Stimulated activated memory B cell treated with anti-CD40 and anti-IgM and Interleukin-4, amounts not matched to agents 10 μg/mL and 1 μg/mL and 100 μg/mL, for 72 hours (primary cell): ENCODE data around the gene PATL2.
"Not testable (repeated sequence)": the region's sequence is repeated elsewhere in the genome, so short reads cannot be mapped to it uniquely, and the experiment has no call there.

Experiments
- ATAC-seq: fragments of 150-1000 bp; cut with Tn5 transposase; 2 replicates; pipeline ENCODE4 v1.10.0; 2021
- H3K27ac Mint-ChIP-seq: one replicate; pipeline ENCODE4 v1.8.0; 2022; ENCODE audit warnings: mild to moderate bottlenecking, mixed read lengths
- H3K27me3 Mint-ChIP-seq: one replicate; pipeline ENCODE4 v1.8.0; 2022; ENCODE audit warnings: mixed read lengths
- H3K36me3 Mint-ChIP-seq: one replicate; pipeline ENCODE4 v1.8.0; 2022; ENCODE audit warnings: mixed read lengths
- H3K4me1 Mint-ChIP-seq: one replicate; pipeline ENCODE4 v1.8.0; 2022; ENCODE audit warnings: mixed read lengths
- H3K4me3 Mint-ChIP-seq: one replicate; pipeline ENCODE4 v1.8.0; 2022; ENCODE audit warnings: mild to moderate bottlenecking, moderate library complexity, mixed read lengths
- H3K9me3 Mint-ChIP-seq: one replicate; pipeline ENCODE4 v1.8.0; 2022; ENCODE audit warnings: mixed read lengths

The PATL2 gene

GRCh38 chr15:44726568-44727484 is 15.7 kb upstream of the PATL2 start:
- H3K27me3 Mint-ChIP-seq: no peaks in the 10 kb centered on the region
- peak overlapping the region; percentile 98 for H3K27ac Mint-ChIP-seq
- no peaks in the 10 kb centered on the region for H3K9me3 Mint-ChIP-seq
- no peaks in the 10 kb centered on the region for H3K36me3 Mint-ChIP-seq
- ATAC-seq: peak; percentile 76
- peak overlapping the region; percentile 92 for H3K4me3 Mint-ChIP-seq
- H3K4me1 Mint-ChIP-seq: peaks cover 63% of the 10 kb centered on the region

GRCh38 chr15:44726136-44726535 is 15.0 kb upstream of the PATL2 start:
- no peaks in the 10 kb centered on the region for H3K9me3 Mint-ChIP-seq
- ATAC-seq: no peak

GRCh38 chr15:44722011-44722410 is 10.9 kb upstream of the PATL2 start:
- Mint-ChIP-seq H3K27me3 (no peaks in the 10 kb centered on the region), H3K36me3 (peaks cover 21% of the 10 kb centered on the region), H3K4me3 (no peak overlapping the region), H3K27ac (peak overlapping the region; percentile 76), H3K4me1 (peaks cover 84% of the 10 kb centered on the region), H3K9me3 (no peaks in the 10 kb centered on the region)
- ATAC-seq: no peak

More at GRCh38 chr15:44726136-44726535, 15.0 kb upstream of the PATL2 start:
- Mint-ChIP-seq H3K4me3 (peak overlapping the region; percentile 92), H3K36me3 (no peaks in the 10 kb centered on the region), H3K27me3 (no peaks in the 10 kb centered on the region), H3K27ac (peak overlapping the region; percentile 98), H3K4me1 (peaks cover 63% of the 10 kb centered on the region)

GRCh38 chr15:44720460-44721176 is 9.5 kb upstream of the PATL2 start:
- Mint-ChIP-seq H3K27ac (peak overlapping the region; percentile 76), H3K36me3 (peaks cover 27% of the 10 kb centered on the region), H3K4me1 (peaks cover 88% of the 10 kb centered on the region), H3K27me3 (no peaks in the 10 kb centered on the region), H3K4me3 (no peak overlapping the region), H3K9me3 (no peaks in the 10 kb centered on the region)
- peak; percentile 20 for ATAC-seq

GRCh38 chr15:44720000-44720435 is 8.9 kb upstream of the PATL2 start:
- Mint-ChIP-seq H3K27ac (peak overlapping the region; percentile 76), H3K4me1 (peaks cover 88% of the 10 kb centered on the region), H3K36me3 (peaks cover 33% of the 10 kb centered on the region)
- H3K27me3 Mint-ChIP-seq, H3K4me3 Mint-ChIP-seq, H3K9me3 Mint-ChIP-seq: not testable (repeated sequence)
- peak; percentile 0 for ATAC-seq

- Mint-ChIP-seq H3K27ac (peak overlapping the region; percentile 76), H3K4me3 (peak overlapping the region; percentile 62), H3K27me3 (no peaks in the 10 kb centered on the region), H3K4me1 (peaks cover 88% of the 10 kb centered on the region), H3K9me3 (no peaks in the 10 kb centered on the region), H3K36me3 (peaks cover 39% of the 10 kb centered on the region)
- peak; percentile 81 for ATAC-seq
These were observed 8.3 kb upstream of the PATL2 start for GRCh38 chr15:44719293-44719999.

- H3K36me3 Mint-ChIP-seq: peaks cover 44% of the 10 kb centered on the region
- no peaks in the 10 kb centered on the region for H3K27me3 Mint-ChIP-seq
- H3K4me1 Mint-ChIP-seq: peaks cover 87% of the 10 kb centered on the region
- ATAC-seq: no peak
- H3K27ac Mint-ChIP-seq: peak overlapping the region; percentile 76
- H3K4me3 Mint-ChIP-seq: peak overlapping the region; percentile 62
- H3K9me3 Mint-ChIP-seq: no peaks in the 10 kb centered on the region
These were observed 7.8 kb upstream of the PATL2 start for GRCh38 chr15:44718927-44719292.

- Mint-ChIP-seq H3K36me3 (peaks cover 50% of the 10 kb centered on the region), H3K27me3 (no peaks in the 10 kb centered on the region), H3K9me3 (no peaks in the 10 kb centered on the region), H3K4me3 (no peak overlapping the region), H3K4me1 (peaks cover 82% of the 10 kb centered on the region), H3K27ac (peak overlapping the region; percentile 76)
- no peak for ATAC-seq
These were observed 7.2 kb upstream of the PATL2 start for GRCh38 chr15:44718180-44718926.

- ATAC-seq: no peak
- Mint-ChIP-seq H3K27me3 (no peaks in the 10 kb centered on the region), H3K9me3 (no peaks in the 10 kb centered on the region), H3K36me3 (peaks cover 62% of the 10 kb centered on the region), H3K4me3 (peak overlapping the region; percentile 41), H3K4me1 (peaks cover 77% of the 10 kb centered on the region), H3K27ac (no peak overlapping the region)
These were observed 6.0 kb upstream of the PATL2 start for GRCh38 chr15:44716983-44717602.

GRCh38 chr15:44715797-44716334 is 4.7 kb upstream of the PATL2 start:
- Mint-ChIP-seq H3K4me3 (peak overlapping the region; percentile 87), H3K9me3 (no peaks in the 10 kb centered on the region), H3K36me3 (peaks cover 75% of the 10 kb centered on the region), H3K27me3 (no peaks in the 10 kb centered on the region), H3K4me1 (peaks cover 65% of the 10 kb centered on the region), H3K27ac (peak overlapping the region; percentile 100)
- ATAC-seq: no peak

GRCh38 chr15:44715142-44715796 is 4.1 kb upstream of the PATL2 start:
- H3K9me3 Mint-ChIP-seq: no peaks in the 10 kb centered on the region
- ATAC-seq: no peak
- peak overlapping the region; percentile 100 for H3K27ac Mint-ChIP-seq
- peak overlapping the region; percentile 87 for H3K4me3 Mint-ChIP-seq
- no peaks in the 10 kb centered on the region for H3K27me3 Mint-ChIP-seq
- H3K36me3 Mint-ChIP-seq: peaks cover 75% of the 10 kb centered on the region
- peaks cover 59% of the 10 kb centered on the region for H3K4me1 Mint-ChIP-seq

- no peaks in the 10 kb centered on the region for H3K9me3 Mint-ChIP-seq
- no peak for ATAC-seq
- peak overlapping the region; percentile 98 for H3K4me3 Mint-ChIP-seq
- peak overlapping the region; percentile 100 for H3K27ac Mint-ChIP-seq
- no peaks in the 10 kb centered on the region for H3K27me3 Mint-ChIP-seq
- H3K4me1 Mint-ChIP-seq: peaks cover 54% of the 10 kb centered on the region
- H3K36me3 Mint-ChIP-seq: peaks cover 72% of the 10 kb centered on the region
These were observed 2.2 kb upstream of the PATL2 start for GRCh38 chr15:44713006-44713966.
